Measurements from ENCODE around the gene PAK1IP1. TPM values are rescaled to one million over a fixed set of nuclear protein-coding genes. Genes with fewer than 3 reads are reported as not detected.
A peak's percentile ranks its signal among the peaks of the same experiment; 100 is the strongest.
"Not testable (repeated sequence)": the region's sequence is repeated elsewhere in the genome, so short reads cannot be mapped to it uniquely, and the experiment has no call there.

The PAK1IP1 gene
- total RNA-seq, 1 donor from 2014 or later, result 15.5 TPM

GRCh38 chr6:10713962-10714361, 19.2 kb downstream of the PAK1IP1 start:
- no peak for DNase-seq (ENCODE audit: low spot score in 2 of 2, unreplicated experiment in 2 of 2)
- no peak for TF ChIP-seq CTCF (IDR thresholded peaks at IDR 0.05; ENCODE audit: unreplicated experiment)
- Mint-ChIP-seq H3K27ac (no peak overlapping the region), H3K4me1 (no peaks in the 10 kb centered on the region), H3K27me3 (ENCODE audit: low read depth) (no peaks in the 10 kb centered on the region), H3K9me3 (peaks cover 4% of the 10 kb centered on the region), H3K4me3 (no peak overlapping the region), H3K36me3 (peaks cover 13% of the 10 kb centered on the region)

GRCh38 chr6:10719296-10719963, 24.7 kb downstream of the PAK1IP1 start:
- Mint-ChIP-seq H3K36me3 (peaks cover 3% of the 10 kb centered on the region), H3K4me3 (no peak overlapping the region), H3K27me3 (ENCODE audit: low read depth) (no peaks in the 10 kb centered on the region), H3K27ac (no peak overlapping the region), H3K4me1 (peaks cover 21% of the 10 kb centered on the region), H3K9me3 (peaks cover 4% of the 10 kb centered on the region)
- DNase-seq (ENCODE audit: low spot score in 2 of 2, unreplicated experiment in 2 of 2), result no peak
- no peak for TF ChIP-seq CTCF (IDR thresholded peaks at IDR 0.05; ENCODE audit: unreplicated experiment)

GRCh38 chr6:10719964-10720264, 25.1 kb downstream of the PAK1IP1 start:
- Mint-ChIP-seq H3K9me3 (peaks cover 4% of the 10 kb centered on the region), H3K4me3 (no peak overlapping the region), H3K36me3 (peaks cover 3% of the 10 kb centered on the region)

GRCh38 chr6:10720265-10720959, 25.6 kb downstream of the PAK1IP1 start:
- Mint-ChIP-seq H3K9me3 (peaks cover 4% of the 10 kb centered on the region), H3K27ac (no peak overlapping the region), H3K4me3 (no peak overlapping the region), H3K27me3 (ENCODE audit: low read depth) (no peaks in the 10 kb centered on the region), H3K36me3 (peaks cover 3% of the 10 kb centered on the region), H3K4me1 (peaks cover 27% of the 10 kb centered on the region)
- no peak for TF ChIP-seq CTCF (IDR thresholded peaks at IDR 0.05; ENCODE audit: unreplicated experiment)
- DNase-seq (ENCODE audit: low spot score in 2 of 2, unreplicated experiment in 2 of 2), result no peak

More at GRCh38 chr6:10719964-10720264, 25.1 kb downstream of the PAK1IP1 start:
- no peak for TF ChIP-seq CTCF (IDR thresholded peaks at IDR 0.05; ENCODE audit: unreplicated experiment)
- Mint-ChIP-seq H3K27ac (no peak overlapping the region), H3K4me1 (peaks cover 24% of the 10 kb centered on the region), H3K27me3 (ENCODE audit: low read depth) (no peaks in the 10 kb centered on the region)
- no peak for DNase-seq (ENCODE audit: low spot score in 2 of 2, unreplicated experiment in 2 of 2)

- Mint-ChIP-seq H3K27ac (peak overlapping the region; percentile 99), H3K4me1 (peaks cover 28% of the 10 kb centered on the region), H3K4me3 (peak overlapping the region; percentile 97)
- not testable (repeated sequence) for H3K9me3 Mint-ChIP-seq; H3K36me3 Mint-ChIP-seq; H3K27me3 Mint-ChIP-seq (ENCODE audit: low read depth); DNase-seq (ENCODE audit: low spot score in 2 of 2, unreplicated experiment in 2 of 2)
These were observed 26.4 kb downstream of the PAK1IP1 start for GRCh38 chr6:10720960-10721849.
